Measurements from ENCODE around the gene RAB29. TPM values are rescaled to one million over a fixed set of nuclear protein-coding genes. Genes with fewer than 3 reads are reported as not detected.
A peak's percentile ranks its signal among the peaks of the same experiment; 100 is the strongest.

Gene RAB29
- polyA plus RNA-seq, 3 donors = 23.2 to 32.2 (median 31.5) TPM

DNA sequence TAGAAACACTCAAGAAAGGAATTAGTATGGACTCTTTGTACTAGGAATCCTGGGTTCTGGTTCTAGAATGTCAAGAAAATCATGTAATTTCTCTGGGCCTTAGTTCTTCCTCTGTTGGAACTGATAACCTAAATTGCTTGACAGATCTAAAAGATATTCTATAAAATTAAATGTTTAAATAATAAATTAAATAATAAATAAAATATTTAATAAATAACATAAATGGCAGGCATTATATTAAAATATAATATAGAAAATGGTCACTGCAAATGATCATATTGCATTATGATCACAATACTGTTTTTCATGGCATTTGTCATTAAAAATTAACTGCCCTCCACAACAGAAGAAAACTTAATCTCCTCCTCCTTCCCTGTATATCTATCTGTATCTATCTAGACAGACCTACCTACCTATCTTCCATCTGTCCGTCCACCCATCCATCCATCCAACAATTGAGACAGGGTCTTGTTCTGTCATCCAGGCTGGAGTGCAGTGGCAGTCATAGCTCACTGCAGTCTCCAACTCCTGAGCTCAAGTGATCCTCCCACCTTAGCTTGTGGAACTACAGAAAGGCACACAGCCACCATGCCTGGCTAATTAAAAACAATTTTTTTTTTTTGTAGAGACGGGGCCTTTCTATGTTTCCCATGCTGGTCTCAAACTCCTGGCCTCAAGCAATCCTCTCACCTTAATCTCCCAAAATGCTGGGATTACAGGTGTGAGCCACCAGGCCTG, 41.7 kb downstream of the RAB29 start:
- Mint-ChIP-seq H3K4me3 (no peak overlapping the region), H3K27me3 (ENCODE audit: low read depth in 3 of 3) (no peaks in the 10 kb centered on the region), H3K27ac (peak overlapping the region in 2 of 7 donors; percentile 15 to 27), H3K4me1 (peaks cover 5% of the 10 kb centered on the region), H3K36me3 (peaks cover 12 to 37% of the 10 kb centered on the region in 2 donors), H3K9me3 (no peaks in the 10 kb centered on the region)
- H3K4me1 ChIP-seq (ENCODE audit: control insufficient read depth in 1 of 2, insufficient read depth in 2 of 2, low read length in 2 of 2) = no peaks in the 10 kb centered on the region
- no peak overlapping the region for H2AFZ ChIP-seq (ENCODE audit: insufficient read depth, low read depth, low read length, poor library complexity, severe bottlenecking)
- H3K36me3 ChIP-seq (replicated peaks in 1 of 2; ENCODE audit: control insufficient read depth in 1 of 2, insufficient read depth in 2 of 2, low read length in 2 of 2) = peaks cover 6 to 16% of the 10 kb centered on the region in 2 donors
- peaks cover 19% of the 10 kb centered on the region for H4K20me1 ChIP-seq (ENCODE audit: insufficient read depth, low read length)
- H3K27me3 ChIP-seq (ENCODE audit: control insufficient read depth in 2 of 2, insufficient read depth in 2 of 2, low read length in 2 of 2) = no peaks in the 10 kb centered on the region
- 100% methylated on average over 2 of the region's 2 CpGs for WGBS (ENCODE audit: insufficient coverage)
- intact Hi-C loops (cut with micrococcal nuclease) = no loop called here
- no peak overlapping the region for H3K4me2 ChIP-seq (replicated peaks; ENCODE audit: extremely low read depth, low read length, poor library complexity, severe bottlenecking)
- no peak for DNase-seq
- no peak overlapping the region for H3K4me3 ChIP-seq (replicated peaks in 1 of 3; ENCODE audit: low read depth in 2 of 3, low read length in 3 of 3)
- no peaks in the 10 kb centered on the region for H3K9me3 ChIP-seq (replicated peaks in 1 of 2; ENCODE audit: control insufficient read depth in 1 of 2, insufficient read depth in 1 of 2, low read length in 2 of 2)
- H3K9ac ChIP-seq (ENCODE audit: insufficient read depth, low read length, poor library complexity, severe bottlenecking) = no peak overlapping the region
- peaks cover 99% of the 10 kb centered on the region for H3K79me2 ChIP-seq (ENCODE audit: insufficient read depth, low read length)
- H3K27ac ChIP-seq (ENCODE audit: low read depth in 1 of 2, low read length in 2 of 2) = peak overlapping the region in 1 of 2 donors; percentile 48
- TF ChIP-seq, protein P1, sequence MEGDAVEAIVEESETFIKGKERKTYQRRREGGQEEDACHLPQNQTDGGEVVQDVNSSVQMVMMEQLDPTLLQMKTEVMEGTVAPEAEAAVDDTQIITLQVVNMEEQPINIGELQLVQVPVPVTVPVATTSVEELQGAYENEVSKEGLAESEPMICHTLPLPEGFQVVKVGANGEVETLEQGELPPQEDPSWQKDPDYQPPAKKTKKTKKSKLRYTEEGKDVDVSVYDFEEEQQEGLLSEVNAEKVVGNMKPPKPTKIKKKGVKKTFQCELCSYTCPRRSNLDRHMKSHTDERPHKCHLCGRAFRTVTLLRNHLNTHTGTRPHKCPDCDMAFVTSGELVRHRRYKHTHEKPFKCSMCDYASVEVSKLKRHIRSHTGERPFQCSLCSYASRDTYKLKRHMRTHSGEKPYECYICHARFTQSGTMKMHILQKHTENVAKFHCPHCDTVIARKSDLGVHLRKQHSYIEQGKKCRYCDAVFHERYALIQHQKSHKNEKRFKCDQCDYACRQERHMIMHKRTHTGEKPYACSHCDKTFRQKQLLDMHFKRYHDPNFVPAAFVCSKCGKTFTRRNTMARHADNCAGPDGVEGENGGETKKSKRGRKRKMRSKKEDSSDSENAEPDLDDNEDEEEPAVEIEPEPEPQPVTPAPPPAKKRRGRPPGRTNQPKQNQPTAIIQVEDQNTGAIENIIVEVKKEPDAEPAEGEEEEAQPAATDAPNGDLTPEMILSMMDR (IDR thresholded peaks at IDR 0.05) = no peak

DNA sequence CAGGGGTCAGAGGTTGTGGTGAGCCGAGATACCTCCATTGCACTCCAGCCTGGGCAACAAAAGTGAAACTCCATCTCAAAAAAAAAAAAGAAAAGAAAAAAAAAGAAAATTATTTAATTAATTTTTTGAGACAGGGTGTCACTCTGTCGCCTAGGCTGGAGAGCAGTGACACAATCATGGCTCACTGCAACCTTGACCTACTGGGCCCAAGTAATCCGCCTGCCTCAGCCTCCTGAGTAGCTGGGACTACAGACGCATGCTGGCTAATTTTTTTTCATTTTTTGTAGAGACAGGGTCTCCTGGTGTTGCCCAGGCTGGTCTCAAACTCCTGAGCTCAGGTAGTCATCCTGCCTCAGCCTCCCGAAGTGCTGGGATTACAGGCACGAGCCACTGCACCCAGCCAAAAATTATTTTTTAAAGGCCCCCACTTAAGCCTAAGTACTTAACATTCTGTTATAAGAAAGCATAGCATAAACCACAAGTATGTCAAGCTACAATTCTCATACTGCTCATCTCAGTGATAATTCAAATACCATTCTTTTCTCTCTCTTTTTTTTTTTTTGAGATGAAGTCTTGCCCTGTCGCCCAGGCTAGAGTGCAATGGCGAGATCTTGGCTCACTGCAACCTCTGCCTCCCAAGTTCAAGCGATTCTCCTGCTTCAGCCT, 45.2 kb downstream of the RAB29 start:
- Histone ChIP-seq H3K36me3 (replicated peaks in 1 of 2; ENCODE audit: control insufficient read depth in 1 of 2, insufficient read depth in 2 of 2, low read length in 2 of 2) (peaks cover 21 to 49% of the 10 kb centered on the region in 2 donors), H3K4me2 (replicated peaks; ENCODE audit: extremely low read depth, low read length, poor library complexity, severe bottlenecking) (no peak overlapping the region), H3K27me3 (ENCODE audit: control insufficient read depth in 2 of 2, insufficient read depth in 2 of 2, low read length in 2 of 2) (no peaks in the 10 kb centered on the region), H3K79me2 (ENCODE audit: insufficient read depth, low read length) (peaks cover 99% of the 10 kb centered on the region), H4K20me1 (ENCODE audit: insufficient read depth, low read length) (peaks cover under 1% of the 10 kb centered on the region), H3K9ac (ENCODE audit: insufficient read depth, low read length, poor library complexity, severe bottlenecking) (no peak overlapping the region), H3K4me1 (ENCODE audit: control insufficient read depth in 1 of 2, insufficient read depth in 2 of 2, low read length in 2 of 2) (no peaks in the 10 kb centered on the region), H3K4me3 (replicated peaks in 1 of 3; ENCODE audit: low read depth in 2 of 3, low read length in 3 of 3) (no peak overlapping the region), H3K9me3 (replicated peaks in 1 of 2; ENCODE audit: control insufficient read depth in 1 of 2, insufficient read depth in 1 of 2, low read length in 2 of 2) (no peaks in the 10 kb centered on the region), H2AFZ (ENCODE audit: insufficient read depth, low read depth, low read length, poor library complexity, severe bottlenecking) (no peak overlapping the region), H3K27ac (ENCODE audit: low read depth in 1 of 2, low read length in 2 of 2) (no peak overlapping the region)
- no peaks in the 10 kb centered on the region for H3K4me1 Mint-ChIP-seq
- 93% methylated on average over 7 of the region's 9 CpGs for WGBS (ENCODE audit: insufficient coverage)
- H3K4me3 Mint-ChIP-seq = no peak overlapping the region
- DNase-seq = no peak
- TF ChIP-seq, protein P1 (IDR thresholded peaks at IDR 0.05) = no peak
- intact Hi-C loops (cut with micrococcal nuclease) = no loop called here
- peak overlapping the region in 2 of 7 donors; percentile 7 to 28 for H3K27ac Mint-ChIP-seq
- peaks cover 28 to 50% of the 10 kb centered on the region in 2 donors for H3K36me3 Mint-ChIP-seq
- H3K9me3 Mint-ChIP-seq = no peaks in the 10 kb centered on the region
- no peaks in the 10 kb centered on the region for H3K27me3 Mint-ChIP-seq (ENCODE audit: low read depth in 3 of 3)

Data from CD14-positive monocyte (primary cell).